ENCODE measurements around the gene CIDEA.

Gene CIDEA

GRCh38 chr18:12256951-12257350 is 2.8 kb downstream of the CIDEA start:
- no peak overlapping the region for H3K4me2 ChIP-seq (ENCODE audit: low read depth, low read length)
- H3K79me2 ChIP-seq (ENCODE audit: low read length) = no peaks in the 10 kb centered on the region
- TF ChIP-seq EZH2 (optimal IDR thresholded peaks at IDR 0.05; ENCODE audit: low read depth, low read length) (no peak), CTCF (IDR thresholded peaks at IDR 0.05; ENCODE audit: low read length) (no peak), EZH2phosphoT487 (IDR thresholded peaks at IDR 0.05; ENCODE audit: low read length) (no peak)
- no peak overlapping the region for H2AFZ ChIP-seq (ENCODE audit: low read length)
- DNase-seq = no peak
- H3K36me3 ChIP-seq (replicated peaks; ENCODE audit: insufficient read depth, low read length) = no peaks in the 10 kb centered on the region
- no peaks in the 10 kb centered on the region for H3K9me2 ChIP-seq (replicated peaks; ENCODE audit: insufficient read depth, low read length)
- no peaks in the 10 kb centered on the region for H3F3A ChIP-seq (ENCODE audit: insufficient read depth, low read length)
- no peak overlapping the region for H3K27ac ChIP-seq (ENCODE audit: low read length)
- no peak overlapping the region for H3K9ac ChIP-seq (ENCODE audit: low read length)
- H3K9me3 ChIP-seq (replicated peaks; ENCODE audit: insufficient read depth, low read length) = no peaks in the 10 kb centered on the region
- no peaks in the 10 kb centered on the region for H4K20me1 ChIP-seq (ENCODE audit: insufficient read depth, low read length)
- no peak overlapping the region for H3K4me3 ChIP-seq (ENCODE audit: low read length)
- H3K27me3 ChIP-seq (replicated peaks; ENCODE audit: insufficient read depth, low read length) = peaks cover 18% of the 10 kb centered on the region
- no peaks in the 10 kb centered on the region for H3K4me1 ChIP-seq (ENCODE audit: low read length)

GRCh38 chr18:12257996-12258718 is 4.0 kb downstream of the CIDEA start:
- Histone ChIP-seq H3K4me1 (ENCODE audit: low read length) (no peaks in the 10 kb centered on the region), H2AFZ (ENCODE audit: low read length) (no peak overlapping the region), H4K20me1 (ENCODE audit: insufficient read depth, low read length) (no peaks in the 10 kb centered on the region), H3F3A (ENCODE audit: insufficient read depth, low read length) (no peaks in the 10 kb centered on the region), H3K9ac (ENCODE audit: low read length) (no peak overlapping the region), H3K79me2 (ENCODE audit: low read length) (no peaks in the 10 kb centered on the region), H3K36me3 (replicated peaks; ENCODE audit: insufficient read depth, low read length) (no peaks in the 10 kb centered on the region), H3K4me3 (ENCODE audit: low read length) (no peak overlapping the region), H3K4me2 (ENCODE audit: low read depth, low read length) (no peak overlapping the region), H3K9me3 (replicated peaks; ENCODE audit: insufficient read depth, low read length) (no peaks in the 10 kb centered on the region), H3K27ac (ENCODE audit: low read length) (no peak overlapping the region), H3K9me2 (replicated peaks; ENCODE audit: insufficient read depth, low read length) (no peaks in the 10 kb centered on the region), H3K27me3 (replicated peaks; ENCODE audit: insufficient read depth, low read length) (peaks cover 13% of the 10 kb centered on the region)
- TF ChIP-seq EZH2phosphoT487 (IDR thresholded peaks at IDR 0.05; ENCODE audit: low read length) (no peak), CTCF (IDR thresholded peaks at IDR 0.05; ENCODE audit: low read length) (no peak), EZH2 (optimal IDR thresholded peaks at IDR 0.05; ENCODE audit: low read depth, low read length) (no peak)
- no peak for DNase-seq

DNA sequence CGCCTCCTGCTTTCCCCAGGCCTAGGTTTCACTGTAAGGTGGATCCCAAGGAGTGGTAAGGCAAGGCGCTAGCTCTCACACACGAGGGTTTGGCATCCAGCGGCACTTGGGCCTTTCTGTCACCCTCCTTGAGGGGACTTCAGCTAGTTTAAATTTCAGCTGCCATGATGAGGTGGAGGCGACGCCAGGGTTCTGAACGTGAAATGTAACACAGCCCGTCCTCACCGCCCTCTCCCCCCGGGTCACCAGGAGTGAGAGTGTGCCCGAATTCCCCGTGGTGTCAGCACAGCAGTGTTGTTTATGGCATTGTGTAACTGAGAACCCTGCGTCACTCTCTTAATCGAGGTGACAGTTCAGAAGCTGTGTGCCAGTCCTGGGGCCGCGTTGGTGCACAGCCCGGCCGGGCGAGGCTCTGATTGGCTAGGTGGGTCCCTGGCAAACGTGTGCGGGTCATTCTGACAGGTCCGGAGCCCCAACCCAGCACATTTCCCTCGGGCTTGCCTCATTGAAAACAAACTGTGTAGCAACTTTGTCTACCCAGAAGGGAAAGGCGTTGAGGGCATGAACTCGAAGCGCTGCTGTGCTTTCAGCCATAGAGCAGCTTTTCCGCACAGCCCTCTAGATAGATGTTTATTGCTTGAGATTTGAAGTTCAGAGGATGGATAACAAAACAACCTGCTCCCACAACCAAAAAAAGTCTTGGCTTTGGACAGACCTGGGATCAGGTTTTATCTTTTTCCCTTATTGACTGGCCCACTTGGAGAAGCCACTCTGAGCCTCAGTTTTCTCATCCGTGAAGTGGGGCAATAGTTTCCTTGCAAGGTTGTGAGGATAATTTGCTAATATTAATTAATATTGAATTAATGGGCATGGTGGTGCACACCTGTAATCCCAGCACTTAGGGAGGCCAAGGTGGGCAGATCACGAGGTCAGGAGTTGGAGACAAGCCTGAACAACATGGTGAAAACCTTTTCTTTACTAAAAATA is 4.9 kb downstream of the CIDEA start:
- Histone ChIP-seq H3K4me1 (ENCODE audit: low read length) (no peaks in the 10 kb centered on the region), H3K9me2 (replicated peaks; ENCODE audit: insufficient read depth, low read length) (no peaks in the 10 kb centered on the region), H4K20me1 (ENCODE audit: insufficient read depth, low read length) (no peaks in the 10 kb centered on the region), H3F3A (ENCODE audit: insufficient read depth, low read length) (no peaks in the 10 kb centered on the region), H3K9me3 (replicated peaks; ENCODE audit: insufficient read depth, low read length) (no peaks in the 10 kb centered on the region), H3K79me2 (ENCODE audit: low read length) (no peaks in the 10 kb centered on the region), H3K27me3 (replicated peaks; ENCODE audit: insufficient read depth, low read length) (peaks cover 4% of the 10 kb centered on the region), H3K36me3 (replicated peaks; ENCODE audit: insufficient read depth, low read length) (no peaks in the 10 kb centered on the region), H3K4me3 (ENCODE audit: low read length) (no peak overlapping the region), H3K9ac (ENCODE audit: low read length) (no peak overlapping the region), H3K4me2 (ENCODE audit: low read depth, low read length) (no peak overlapping the region), H3K27ac (ENCODE audit: low read length) (no peak overlapping the region), H2AFZ (ENCODE audit: low read length) (no peak overlapping the region)
- no peak for DNase-seq
- TF ChIP-seq EZH2 (optimal IDR thresholded peaks at IDR 0.05; ENCODE audit: low read depth, low read length) (no peak), EZH2phosphoT487 (IDR thresholded peaks at IDR 0.05; ENCODE audit: low read length) (no peak), CTCF (IDR thresholded peaks at IDR 0.05; ENCODE audit: low read length) (no peak)

All from MM.1S (cell line).